ENCODE measurements around the gene RAB24. TPM values are rescaled to one million over a fixed set of nuclear protein-coding genes. Genes with fewer than 3 reads are reported as not detected.
A peak's percentile ranks its signal among the peaks of the same experiment; 100 is the strongest.

Gene RAB24
- total RNA-seq, 1 donor from 2014 or later = 14.3 TPM

DNA sequence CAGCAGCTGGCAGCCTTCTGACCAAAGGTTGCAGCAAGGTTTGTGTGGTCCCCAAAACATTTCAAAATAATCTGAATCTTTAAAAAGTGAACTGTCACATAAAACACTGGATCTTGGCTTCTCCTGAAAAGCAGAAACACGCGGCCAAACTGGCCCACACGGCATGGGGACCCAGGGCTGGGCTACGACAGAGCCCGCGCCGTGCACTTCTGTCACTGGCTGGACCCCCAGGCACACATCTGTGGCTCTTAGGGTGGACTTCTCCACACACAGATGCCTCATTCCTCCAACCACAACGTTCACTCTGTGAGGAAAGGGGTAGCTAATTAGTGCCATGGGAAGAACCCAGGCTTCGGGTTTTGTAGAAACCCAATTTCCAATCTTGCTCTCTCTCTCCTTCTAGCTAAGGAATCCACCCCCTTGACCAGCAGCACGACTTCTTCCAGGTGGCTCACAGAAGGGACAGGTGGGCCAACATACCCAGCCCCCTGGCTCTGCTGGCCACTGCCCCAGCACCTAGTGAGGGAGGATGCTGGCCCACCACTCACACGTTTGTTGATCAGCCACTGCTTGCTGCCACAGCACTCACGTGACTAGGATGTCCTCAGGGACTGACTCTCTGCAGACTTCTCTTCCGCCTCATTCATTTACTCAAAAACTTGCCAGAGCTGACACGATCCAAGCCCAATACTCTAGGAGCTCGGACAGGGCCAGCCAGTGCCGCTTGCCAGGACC is 30.1 kb upstream of the RAB24 start:
- FAIRE-seq (no peak), DNase-seq (ENCODE audit: low spot score in 2 of 2) (no peak)

DNA sequence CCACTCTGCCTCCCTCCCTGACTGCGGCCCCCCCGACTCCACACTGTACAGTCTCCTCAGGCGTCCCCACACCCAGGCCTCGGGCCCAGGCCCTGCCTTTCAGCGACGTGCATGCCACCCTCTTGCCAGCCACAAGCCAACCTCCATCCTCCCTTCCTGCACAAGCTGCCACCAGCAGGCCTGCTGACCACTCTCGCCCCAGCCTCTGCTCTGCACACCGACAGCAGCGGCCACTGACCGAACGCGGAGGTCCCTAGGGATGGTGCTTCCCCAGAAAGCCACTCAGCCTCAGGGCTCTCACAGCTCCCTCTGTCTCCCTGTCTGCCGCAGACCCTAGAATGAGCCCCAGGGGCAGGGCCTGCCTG is 29.4 kb upstream of the RAB24 start:
- no peak for FAIRE-seq
- no peak for DNase-seq (ENCODE audit: low spot score in 2 of 2)

DNA sequence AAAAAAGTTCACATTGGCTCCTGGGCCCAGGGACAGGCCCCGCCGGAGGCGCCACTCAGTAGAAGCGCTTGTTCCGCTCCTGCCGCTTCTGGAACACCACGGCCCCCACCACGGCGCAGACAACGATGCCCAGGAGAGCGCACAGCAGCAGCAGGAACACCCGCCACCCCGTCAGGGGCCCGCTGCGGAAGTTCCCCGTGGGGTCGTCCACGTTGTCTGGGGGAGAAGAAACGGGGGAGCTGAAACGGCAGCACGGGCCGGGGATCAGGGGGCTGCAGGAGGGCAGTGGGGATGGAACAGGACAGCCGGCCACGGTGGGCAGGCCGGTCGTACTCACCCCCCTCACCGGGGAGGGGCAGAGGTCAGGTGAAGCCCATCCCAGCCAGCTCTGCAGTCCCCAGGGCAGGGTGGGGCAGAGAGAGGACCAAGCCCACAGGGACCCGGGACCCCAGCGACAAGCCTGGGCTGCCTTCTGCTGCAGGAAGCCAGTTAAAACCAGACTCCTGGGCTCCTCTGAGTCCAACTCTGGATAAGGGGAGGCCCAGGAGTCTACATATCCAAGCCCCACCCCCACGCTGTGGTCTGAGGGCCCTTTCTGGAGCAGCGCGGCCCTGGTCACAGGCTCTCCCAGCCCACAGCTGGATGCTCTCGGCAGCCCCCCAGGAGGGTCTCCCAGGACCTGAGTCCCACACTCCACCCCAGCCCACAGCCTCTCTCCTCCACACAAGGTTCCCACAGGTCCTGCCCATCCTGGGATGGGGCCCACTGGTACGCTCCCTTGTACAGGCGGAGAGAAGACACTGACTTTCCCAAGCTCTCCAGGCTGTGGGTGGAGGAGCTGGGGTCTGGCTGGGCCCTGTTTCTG is 28.7 kb upstream of the RAB24 start:
- no peak for DNase-seq (ENCODE audit: low spot score in 2 of 2)
- FAIRE-seq = no peak

DNA sequence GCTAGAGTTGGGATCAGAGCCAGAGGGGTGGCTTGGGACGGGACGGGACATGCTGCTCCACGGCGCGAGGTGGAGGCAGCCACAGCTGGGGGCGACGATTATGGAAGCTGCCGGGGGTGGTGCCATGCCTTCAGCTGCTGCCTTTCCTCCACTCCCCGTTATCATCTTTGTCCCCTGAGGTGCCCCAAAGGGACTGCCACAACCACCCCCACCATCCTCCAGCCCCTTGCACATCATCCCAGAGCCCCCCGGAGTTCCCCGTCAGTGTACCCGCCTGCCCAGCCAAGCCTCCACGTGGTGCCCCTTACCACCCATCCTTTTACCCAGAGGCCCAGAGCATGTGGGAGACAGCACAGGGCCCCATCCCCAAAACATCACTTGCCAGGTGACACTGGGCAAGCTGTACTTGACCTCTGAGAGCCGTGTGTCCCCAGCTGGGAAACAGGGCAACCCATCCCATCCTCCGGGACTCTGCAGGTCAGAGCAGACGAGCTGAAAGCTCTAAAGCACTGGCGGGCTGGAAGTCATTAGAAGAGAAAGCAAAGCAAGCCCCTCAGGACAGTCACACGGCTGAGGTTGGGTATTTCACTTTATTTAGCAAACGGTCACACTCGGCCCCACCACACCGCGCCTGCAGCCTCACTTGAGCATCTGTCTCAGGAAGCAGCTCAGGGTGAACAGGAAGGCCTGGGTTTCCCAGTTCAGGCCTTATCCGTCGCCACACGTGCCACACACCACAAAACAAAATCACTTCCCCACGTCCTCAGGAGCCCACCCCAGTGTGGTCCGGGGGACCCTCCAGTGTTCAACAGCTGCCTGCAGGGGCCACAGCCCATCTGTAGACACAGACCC is 27.7 kb upstream of the RAB24 start:
- DNase-seq (ENCODE audit: low spot score in 2 of 2) (no peak), FAIRE-seq (no peak)

DNA sequence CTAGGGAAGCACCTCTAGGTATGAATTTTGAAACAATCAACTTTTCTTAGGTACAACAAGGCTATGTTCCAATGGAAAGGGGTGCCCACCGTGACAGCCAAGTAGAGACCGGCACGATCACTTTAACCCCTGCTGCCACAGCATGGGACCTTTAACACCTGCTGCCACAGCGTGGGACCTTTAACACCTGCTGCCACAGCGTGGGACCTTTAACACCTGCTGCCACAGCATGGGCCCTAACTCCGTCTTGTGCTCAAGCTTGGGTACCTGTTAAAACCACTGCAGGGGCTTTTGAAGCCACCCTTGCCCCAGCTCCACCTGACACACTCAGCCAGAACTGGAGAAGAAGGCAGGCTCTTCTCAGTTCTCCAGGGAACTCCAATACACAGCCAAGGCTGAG is 26.4 kb upstream of the RAB24 start:
- DNase-seq (ENCODE audit: low spot score in 2 of 2) (no peak), FAIRE-seq (no peak)

DNA sequence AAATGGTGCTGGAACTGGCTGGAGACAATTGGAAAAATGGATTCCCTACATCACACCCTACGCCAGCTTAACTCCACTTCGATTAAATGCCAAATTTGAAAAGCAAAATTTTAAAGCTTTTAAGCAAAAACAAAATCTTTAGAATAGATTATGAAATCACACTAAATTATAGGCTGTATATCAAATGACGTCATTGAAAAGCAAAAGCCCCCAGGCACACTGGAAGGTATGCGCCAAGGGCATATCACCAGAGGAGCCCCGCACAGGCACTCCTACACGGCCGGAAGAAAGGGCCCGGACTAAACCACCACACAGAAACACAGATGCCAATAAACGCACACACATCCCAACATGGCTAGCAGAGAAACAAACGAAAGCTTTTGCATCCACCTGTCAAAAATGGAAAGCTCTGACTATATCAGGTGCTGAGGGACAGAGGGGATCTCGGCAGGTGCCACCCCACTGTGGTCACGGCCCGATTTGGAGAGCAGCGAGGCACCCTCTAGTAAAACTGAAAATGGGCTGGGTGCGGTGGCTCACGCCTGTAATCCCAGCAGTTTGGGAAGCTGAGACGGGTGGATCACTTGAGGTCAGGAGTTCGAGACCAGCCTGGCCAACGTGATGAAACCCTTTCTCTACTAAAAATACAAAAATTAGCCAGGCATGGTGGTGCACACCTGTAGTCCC is 25.2 kb upstream of the RAB24 start:
- FAIRE-seq (no peak), DNase-seq (ENCODE audit: low spot score in 2 of 2) (no peak)

DNA sequence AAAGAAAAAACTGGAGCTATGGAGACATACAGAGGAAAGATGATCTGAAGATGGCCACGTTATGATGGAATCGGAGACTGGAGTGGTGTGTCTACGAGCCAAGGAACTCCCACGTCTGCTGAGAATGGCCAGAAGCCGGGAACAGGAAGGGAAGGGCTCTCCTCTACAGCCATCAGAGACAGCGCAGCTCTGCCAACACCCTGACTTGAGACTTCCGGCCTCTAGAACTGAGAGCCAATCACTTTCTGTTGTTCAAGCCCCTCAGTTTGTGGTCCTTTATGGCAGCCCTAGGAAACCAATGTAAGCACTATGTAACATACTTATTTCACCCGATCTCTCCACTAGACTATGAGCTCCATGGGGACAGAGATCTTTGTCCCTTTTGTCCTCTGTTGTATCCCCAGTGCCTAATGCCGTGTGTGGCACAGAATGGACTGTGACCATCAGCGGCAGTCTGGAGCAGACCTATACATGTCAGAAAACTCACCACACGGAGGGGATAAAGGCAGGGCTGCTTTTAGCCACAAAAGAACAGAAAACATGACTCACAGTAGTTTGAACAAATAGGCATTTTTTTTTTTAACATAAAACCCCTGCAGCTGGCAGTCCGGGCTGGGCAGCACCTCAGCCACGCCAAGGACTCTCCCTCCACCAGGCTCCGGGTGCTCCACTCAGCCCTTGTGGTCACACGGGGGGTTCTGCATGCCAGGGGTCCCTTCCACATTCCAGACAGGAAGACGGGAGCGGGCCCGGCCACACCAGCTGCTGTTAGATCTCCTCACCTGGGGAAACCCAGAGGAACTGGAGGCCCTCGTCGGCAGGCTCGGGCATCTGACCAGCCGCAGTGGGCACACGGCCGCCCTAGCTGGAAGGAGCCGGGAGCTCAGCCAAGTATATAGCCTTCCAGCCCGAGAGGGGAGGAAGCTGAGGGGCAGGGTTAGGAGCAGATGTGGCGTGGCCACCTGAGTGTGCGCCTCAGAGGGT is 24.3 kb upstream of the RAB24 start:
- FAIRE-seq (no peak), DNase-seq (ENCODE audit: low spot score in 2 of 2) (no peak)

DNA sequence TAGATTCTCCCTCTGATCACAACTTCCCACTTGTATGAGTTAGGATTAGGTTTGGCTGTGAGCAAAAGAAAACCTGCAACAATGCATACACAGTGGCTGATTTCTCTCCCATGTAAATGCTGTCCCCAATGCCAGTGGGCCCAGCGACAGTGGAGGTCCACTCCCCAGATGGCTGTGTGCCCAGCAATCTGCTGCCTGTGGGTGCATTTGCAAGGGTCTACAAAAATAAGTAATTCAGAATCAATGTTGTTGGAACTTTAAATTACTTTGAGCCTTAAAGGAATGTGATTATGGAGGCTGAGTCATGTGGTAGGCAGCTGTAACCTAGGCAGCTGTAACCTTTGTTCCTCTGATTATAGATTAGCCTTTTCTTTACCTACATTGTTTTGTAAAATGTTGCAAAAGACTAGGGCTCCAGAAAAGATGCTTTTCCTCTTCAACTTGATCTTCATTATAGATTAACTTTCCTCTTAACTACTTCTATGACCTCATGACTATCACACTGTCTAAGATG is 22.4 kb upstream of the RAB24 start:
- DNase-seq (ENCODE audit: low spot score in 2 of 2) (no peak), FAIRE-seq (no peak)

DNA sequence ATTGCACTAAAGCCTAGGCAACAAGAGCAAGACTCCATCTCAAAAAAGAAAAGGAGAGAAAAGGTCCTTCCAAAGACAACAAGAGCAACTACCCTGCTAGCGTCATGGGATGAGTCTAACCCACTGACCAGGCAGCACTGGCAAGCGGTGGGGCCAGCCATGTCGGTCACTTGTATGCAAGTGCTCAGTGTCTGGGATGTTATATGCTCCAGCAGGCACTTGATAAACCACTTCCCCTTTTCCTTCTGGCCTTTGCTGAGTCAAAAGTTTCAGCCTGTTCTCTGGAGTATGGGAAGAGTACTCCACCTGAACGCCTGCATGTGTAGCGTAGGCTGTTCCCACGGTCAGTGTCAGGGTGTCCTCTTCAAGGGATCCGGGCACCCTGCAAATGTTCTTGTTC is 17.4 kb upstream of the RAB24 start:
- FAIRE-seq = no peak
- DNase-seq (ENCODE audit: low spot score in 2 of 2) = no peak

DNA sequence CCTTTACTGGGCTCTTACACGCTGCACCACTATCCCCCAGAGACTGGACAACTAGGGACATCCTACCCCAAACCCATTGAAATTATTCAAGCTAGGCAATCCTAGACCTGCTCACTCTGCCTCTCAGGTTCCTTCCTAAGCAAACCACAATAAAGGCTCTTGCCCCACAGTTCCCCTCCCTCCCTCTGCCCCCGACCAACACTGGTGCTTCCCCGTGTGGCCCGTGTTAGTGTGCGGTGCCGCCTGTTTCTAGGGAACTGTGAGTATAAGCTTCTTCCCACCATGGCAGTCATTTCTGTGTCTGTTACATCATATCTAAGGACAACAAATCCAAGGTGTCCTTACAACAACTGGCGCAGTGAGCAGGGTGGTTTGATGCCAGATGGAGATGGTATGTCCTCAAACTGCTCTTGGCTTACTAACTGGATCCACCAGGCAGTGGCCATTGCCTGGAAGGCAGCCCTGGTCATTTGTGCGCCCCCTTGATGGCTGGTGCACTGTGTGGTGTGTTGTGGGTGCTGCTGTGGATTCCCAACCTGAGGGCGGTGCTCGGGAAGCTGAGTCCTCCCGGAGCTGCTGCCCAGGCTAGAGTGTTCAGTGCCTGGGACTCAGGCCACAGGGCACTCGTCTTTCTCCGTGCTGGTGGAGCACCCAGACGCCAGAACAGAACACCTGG is 16.5 kb upstream of the RAB24 start:
- DNase-seq (ENCODE audit: low spot score in 2 of 2) (no peak), FAIRE-seq (no peak)

DNA sequence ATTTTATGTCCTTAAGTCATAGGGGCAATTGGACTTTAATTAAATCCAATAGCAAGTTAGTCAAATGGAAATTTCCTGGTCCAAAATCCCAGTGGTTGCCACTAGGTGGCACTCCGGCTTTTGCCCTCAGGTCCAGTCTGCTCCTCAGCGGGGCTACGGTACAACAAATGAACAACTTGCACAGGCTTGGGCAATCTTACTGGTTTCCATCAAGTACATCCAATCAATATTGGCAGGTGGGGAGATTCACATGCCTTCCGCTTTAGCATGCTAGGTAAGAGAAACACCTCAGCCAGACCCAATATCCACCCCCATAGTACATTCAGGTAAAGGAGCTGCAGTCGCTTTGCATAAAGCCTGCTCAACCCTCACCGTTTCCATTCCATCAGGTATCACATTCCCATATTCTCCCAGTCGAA is 14.4 kb upstream of the RAB24 start:
- FAIRE-seq = no peak
- DNase-seq (ENCODE audit: low spot score in 2 of 2) = peak in 1 of 2 donors; percentile 74

DNA sequence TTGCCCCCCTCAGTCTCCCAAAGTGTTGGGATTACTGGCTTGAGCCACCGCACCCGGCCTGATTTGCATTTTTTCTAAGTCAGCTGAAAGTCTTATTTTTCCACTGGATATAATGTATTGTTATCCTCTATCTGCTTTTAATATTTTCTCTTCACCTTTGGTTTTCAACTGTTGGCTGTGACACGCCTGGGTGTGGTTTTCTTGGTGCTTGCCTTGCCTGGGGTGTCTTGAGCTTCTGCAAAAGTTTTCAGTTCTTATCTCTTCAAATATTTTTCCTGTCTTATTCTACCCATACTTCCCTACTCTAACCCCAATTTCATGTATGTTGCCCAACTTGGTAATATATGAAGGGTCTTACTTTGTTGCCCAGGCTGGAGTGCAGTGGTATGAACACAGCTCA is 12.5 kb upstream of the RAB24 start:
- DNase-seq (ENCODE audit: low spot score in 2 of 2) = no peak
- no peak for FAIRE-seq

DNA sequence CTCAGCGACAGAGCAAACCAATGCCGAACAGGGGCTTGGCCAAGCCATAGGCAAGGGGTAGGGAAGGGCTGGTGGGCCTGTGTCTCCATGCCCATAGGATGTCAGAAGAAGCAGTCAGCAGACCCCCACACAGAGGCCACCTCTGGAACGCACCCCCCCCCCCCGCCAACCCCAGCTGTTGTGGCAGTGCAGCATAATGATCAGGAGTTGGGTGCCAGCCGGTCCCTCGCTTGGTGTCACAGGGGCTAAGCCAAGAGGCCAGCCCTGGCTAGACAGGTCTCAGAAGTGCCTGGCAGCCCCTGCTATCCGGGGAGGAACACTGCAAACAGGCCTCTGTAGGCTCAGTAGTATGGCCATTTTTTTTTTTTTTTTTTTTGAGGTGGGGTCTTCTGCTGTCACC is 11.9 kb upstream of the RAB24 start:
- DNase-seq (ENCODE audit: low spot score in 2 of 2) (no peak), FAIRE-seq (no peak)

DNA sequence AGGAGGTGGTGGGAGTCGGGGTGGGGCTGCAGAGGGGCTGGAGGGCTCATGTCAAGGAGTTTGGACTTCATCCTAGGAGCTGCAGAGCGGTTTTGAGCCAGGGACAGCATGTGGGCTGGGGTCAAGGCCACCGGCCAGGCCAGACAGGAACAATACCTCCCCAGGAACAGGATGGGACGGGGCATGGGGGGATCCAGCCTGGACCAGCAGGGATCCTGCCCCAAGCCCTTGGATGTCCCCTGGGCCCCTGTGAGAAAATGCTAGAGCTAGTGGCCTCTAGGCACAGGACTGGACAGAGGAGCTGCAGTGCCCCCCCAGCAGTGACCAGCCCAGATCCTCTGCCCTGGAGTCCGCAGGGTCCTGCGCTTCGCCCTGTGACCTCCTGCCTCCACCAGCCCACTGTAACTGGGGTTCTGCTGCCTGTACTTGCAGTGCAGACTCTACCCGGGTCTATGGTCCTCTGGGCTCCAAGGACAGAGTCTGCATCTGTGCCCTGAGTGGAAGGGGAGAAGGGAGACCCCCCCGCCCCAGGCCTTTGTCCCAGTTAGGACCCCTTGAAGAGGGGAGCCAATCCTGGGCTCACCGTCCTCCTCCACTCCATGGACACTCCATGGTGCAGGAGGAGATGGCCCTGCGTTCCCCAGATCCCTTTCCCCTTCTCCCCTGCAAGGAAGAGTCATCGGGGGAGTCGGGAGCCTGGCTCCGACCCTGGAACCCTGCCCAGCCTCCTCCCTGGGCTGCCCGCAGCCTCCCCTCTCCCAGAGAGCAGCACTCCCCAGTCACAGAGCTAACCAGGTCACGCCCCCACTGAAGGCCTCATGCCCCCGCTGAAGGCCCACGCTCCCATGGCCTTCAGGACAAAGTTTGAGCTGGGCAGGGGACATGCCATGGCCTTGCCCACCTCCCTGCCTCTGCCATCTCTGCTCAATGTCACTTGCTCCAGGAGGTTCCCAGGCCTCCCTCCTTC is 11.1 kb upstream of the RAB24 start:
- FAIRE-seq = no peak
- no peak for DNase-seq (ENCODE audit: low spot score in 2 of 2)

DNA sequence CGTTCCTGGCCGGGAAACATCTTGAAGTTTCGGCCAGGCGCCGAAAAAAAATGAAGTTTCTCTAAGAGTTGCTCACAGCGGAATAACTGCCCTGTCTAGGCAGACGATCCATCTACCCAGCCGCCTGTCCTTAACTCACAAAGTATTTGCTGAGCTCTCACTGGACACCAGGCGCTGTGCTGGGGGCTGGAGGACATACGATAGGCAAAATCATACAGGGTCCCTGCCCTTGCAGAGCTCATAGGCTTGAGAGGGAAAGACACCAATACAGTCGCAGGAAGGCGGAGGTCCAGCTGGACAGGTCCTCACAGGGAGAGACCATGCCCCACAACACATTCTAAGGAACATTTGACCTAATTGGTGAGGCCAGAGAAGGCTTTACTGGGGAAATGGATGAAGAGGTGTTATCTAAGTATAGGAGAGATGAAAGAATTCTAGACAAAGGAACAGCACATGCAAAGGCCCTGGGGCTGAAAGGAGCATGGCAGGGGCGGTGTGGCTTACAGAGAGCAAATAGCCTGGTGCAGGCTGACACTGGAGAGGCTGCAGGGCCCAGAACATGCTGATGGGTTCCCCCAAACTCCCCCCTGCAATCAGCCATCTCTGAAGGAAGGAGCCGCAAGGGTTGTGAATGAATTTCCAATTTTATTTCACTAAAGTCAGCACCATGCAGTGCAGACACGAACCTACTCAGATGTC is 10.2 kb upstream of the RAB24 start:
- FAIRE-seq = no peak
- no peak for DNase-seq (ENCODE audit: low spot score in 2 of 2)

DNA sequence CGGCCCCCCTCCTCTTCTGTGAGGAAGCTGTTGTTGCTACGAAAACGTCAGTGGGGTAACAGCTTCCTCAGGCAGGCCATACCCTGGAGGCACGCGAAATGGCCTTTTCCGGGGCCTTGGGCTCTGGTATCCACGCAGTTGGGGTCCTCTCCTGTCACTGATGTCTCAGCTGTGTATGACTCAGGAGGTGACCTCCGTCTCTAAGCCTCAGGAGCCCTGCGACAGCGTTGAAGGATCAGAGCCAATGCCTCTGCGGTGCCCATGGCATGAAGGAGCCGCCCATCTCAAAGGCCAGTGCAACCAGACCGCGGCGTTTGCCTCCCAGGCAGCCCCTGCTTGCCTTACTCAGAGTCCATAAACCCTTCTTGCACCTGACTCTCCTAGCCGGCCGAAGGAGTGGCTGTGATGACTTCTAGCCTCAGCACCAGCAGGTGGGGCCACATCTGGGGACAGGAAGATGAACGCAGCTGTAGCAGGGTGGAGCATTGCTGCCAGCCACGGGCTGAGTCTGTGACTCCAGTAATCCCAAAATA is 9.2 kb upstream of the RAB24 start:
- DNase-seq (ENCODE audit: low spot score in 2 of 2) (no peak), FAIRE-seq (no peak)
